Measurements from ENCODE around the gene PRDM16.

PRDM16 gene

DNA sequence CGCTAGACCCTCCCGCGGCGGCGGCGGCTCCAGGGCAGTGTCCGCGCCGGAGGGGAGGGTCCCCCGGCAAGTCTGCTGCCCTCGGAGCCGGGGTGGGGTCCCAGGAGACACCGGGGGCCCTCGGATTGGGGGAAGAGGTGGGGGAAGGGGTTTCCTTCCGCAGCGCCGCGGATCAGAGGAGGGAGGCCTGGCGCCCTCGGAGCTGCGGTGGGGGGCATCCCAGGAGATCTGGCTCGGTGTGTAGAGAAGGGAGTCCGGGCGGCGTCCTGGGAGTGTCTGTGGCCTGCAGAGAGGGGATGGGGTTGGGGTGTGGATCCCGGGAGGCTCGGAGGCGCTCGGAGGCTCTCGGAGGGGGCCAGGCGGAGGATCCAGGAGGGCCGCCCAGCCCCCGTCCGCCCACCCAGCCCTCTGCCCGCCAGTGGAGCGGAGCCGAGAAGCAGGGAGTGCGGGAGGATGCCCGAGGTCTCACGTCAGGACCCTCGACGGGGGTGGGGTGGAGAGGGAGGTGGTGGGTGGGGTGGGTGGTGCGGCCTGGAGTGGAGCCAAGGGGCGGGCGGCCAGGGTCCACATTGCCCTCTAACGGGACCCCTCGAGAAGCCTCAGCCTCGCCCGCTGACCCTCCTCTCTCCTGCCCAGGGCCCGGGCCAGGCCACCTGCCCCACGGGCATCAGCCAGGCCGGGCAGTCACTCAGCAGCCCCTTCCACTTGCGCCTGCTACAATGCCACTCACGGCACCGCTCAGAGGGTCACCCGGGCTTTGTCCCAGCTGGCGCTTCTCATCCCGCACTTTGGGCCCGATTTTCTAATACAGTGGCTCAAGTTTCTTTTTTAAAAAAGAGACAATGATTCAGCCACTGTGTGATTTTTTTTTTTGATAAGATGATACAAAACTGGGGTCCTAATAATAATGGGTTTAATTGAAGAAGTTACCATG is 325.3 kb downstream of the PRDM16 start:
- no peak for DNase-seq (ENCODE audit: low read depth)

DNA sequence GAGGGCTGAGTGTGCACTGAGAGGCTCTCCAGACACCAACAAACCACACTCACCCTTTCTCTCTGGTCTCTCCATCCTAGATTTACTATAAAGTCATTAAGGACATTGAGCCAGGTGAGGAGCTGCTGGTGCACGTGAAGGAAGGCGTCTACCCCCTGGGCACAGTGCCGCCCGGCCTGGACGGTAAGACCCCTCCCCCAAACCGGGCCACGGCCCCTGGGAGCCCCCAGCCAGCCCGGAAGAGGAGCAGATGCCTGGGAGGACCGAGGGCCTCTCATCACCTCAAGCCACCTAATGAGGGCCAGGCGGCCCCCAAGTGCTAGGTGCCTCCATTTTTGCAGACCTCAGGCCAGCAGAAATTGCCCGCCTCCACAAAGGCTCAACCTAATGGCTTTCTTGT is 327.4 kb downstream of the PRDM16 start:
- DNase-seq (ENCODE audit: low read depth), result no peak

DNA sequence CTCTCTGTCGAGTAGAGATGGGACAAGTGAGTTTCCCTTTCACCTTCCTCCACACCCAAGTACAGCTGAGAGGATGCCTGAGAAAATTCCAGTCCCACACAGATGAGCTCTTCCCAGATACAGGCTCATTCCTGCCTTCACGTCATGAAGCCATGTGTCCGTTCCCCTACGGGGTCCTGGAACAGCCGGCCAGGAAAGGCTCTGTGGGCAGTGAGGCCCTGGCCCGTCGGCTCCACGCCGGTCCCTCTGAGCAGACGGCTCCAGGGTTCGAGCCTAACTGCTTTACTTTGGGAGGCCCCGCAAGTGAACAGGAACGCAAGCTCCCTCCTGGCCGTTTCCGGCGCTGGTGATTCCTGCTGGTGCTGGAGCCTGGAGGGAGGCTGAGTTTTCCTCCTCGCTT is 328.3 kb downstream of the PRDM16 start:
- no peak for DNase-seq (ENCODE audit: low read depth)

DNA sequence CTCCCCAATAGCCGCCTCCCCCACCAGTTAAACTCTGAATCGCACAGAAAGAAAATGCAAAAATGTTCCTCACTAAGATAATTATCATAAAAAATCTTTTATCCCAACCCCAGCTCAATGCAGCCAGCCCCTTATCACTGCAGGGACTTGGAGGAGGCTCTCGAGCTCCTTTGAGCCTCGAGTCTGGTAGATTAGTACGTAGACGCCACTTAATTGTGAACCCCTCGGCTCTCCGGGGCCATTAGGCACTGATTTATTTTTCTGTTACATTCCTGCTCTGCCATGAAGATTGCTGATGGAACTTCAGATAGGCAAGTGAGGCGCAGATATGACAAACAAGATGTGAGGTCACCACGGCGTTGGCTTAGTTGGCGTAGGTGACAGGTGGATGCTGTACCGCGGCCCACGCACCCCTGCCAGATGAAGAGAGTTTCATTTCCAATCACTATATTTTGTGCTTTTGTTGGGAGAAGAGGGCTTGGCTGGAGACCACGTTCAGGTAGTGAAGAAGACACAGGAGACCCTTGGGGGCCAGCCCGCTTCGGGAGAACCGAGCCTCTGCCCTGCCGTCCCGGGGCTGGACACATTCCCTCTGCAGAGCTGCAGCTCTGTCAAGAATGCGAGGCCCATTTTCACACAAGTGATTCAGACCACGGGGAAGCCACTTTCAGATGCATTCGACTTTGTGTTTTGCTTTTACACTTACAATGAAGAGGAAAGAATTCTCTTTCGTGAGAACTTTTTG is 329.6 kb downstream of the PRDM16 start:
- DNase-seq (ENCODE audit: low read depth), result no peak

DNA sequence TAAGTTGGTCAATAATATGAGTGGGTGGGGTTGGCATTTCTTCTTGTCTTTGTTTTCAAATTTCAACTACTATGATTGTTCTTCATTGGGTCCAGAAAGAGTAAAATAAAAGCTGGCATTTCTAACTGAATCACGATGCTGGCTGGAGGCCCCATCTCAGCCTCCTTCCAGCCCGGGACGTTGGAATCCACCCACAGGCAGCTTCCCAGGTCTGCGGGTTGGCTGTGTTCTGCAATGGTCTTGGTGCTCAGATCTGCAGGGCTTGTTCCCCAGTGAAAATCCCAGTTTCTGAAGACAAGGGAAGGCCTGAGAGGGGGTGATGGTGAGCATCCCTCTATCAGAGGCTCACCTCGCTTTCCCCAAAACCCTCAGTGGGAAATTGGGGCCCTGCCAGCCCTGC is 330.7 kb downstream of the PRDM16 start:
- no peak for DNase-seq (ENCODE audit: low read depth)

DNA sequence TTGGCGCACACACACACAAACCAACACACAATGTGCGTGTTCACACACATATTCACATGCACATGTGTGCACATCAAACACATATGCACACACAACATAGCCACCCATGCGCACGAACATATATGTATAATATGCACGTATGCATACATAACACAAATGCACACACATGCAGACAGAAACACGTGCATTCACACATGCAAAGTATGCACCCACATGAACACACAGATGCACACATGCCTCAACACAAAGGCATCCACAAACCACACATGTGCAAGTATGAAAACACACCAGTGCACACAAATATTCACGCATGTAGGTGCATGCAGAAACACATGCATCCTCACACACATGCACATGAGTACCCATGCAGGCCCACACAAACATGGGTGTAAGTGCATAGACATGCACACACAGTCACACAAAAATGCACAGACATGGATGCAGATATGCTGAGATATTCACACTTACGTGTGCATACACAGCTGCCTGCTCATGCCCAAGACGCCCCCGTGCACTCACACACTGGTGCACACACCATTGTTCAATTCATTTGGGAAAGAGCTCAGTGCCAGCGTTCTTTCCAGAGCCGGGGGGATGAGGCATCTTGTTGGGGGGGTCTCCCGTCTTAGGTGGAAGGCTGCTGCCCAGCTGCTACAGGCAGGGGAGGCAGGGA is 332.7 kb downstream of the PRDM16 start:
- DNase-seq (ENCODE audit: low read depth), result no peak

DNA sequence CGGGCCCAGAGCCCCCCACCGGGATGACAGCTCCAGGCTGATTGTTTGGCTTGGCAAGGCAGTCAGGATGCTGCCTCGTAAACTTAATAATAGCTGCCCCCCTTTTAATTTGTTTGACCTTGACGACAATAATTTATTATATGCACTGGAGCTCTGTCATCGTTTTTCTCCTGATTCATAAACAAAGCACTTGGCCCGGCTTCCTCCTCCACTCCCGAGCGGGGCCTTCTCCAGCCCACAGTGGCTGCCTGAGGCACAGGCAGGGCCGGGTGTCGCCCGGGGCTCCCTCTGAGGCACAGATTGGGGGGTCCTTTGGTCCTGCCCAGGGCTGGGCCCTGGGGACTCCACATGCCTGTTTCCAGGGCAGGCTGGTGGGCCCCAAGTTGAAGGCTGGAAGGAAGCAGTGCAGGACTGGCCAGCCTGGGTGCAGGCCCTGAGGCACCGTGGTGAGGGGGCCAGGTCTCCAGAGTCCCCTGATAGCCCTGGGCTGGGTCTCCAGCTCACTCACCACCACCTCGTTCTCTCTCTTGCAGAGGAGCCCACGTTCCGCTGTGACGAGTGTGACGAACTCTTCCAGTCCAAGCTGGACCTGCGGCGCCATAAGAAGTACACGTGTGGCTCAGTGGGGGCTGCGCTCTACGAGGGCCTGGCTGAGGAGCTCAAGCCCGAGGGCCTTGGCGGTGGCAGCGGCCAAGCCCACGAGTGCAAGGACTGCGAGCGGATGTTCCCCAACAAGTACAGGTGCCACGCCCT is 333.4 kb downstream of the PRDM16 start:
- DNase-seq (ENCODE audit: low read depth), result no peak

DNA sequence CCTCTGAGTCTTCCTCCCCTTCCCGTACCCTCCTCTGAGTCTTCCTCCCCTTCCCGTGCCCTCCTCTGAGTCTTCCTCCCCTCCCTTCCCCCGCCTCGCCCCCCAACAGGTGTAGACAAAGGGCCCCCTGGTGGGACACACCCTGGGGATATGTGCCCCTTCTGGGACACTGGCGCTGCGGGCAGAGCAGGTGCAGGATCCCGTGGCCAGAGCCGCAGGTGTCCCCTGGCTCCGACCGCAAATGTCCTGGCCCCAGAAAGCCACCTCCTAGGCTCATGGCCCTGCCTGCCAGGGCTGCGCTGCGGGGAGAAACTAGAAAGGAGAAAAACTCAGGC is 334.0 kb downstream of the PRDM16 start:
- no peak for DNase-seq (ENCODE audit: low read depth)

DNA sequence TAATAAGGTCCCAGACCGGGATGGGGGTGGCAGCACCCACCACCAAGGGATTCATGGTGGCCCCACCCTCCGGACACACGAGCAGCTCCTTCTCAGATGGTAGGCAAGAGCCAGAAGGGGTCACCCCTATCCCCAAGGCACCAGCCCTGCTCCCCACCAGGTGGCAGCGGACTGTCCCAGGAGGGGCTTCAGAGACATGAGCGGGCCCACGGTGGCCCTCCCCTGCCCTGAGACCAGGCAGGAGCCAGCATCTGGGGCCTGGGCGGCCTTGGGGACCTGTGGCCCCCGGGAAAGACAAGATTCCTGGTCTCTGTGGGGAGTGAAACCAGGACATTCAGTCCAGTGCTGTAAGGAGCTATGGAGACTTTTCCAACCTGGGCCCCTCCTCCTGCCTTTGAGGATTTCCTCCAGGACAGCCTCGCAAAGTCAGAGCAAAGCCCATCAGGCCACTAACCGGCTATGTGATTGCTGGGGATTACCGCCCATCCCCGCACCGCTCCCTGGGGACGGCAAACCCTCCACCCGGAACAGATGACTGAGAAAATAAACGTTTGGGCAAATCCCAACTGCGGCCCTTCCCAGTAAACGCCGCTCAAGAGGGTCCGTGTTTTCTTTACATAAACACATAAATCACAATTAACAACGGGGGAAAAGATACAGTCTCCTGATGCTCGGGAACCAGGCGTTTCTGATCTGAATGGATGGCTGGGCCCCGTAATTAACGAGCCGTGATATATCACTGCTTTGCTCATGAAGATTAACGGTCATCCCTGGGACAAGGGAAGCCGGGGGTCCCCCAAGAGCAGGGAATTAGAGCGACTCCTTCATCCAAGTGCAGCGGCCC is 334.6 kb downstream of the PRDM16 start:
- DNase-seq (ENCODE audit: low read depth), result no peak

DNA sequence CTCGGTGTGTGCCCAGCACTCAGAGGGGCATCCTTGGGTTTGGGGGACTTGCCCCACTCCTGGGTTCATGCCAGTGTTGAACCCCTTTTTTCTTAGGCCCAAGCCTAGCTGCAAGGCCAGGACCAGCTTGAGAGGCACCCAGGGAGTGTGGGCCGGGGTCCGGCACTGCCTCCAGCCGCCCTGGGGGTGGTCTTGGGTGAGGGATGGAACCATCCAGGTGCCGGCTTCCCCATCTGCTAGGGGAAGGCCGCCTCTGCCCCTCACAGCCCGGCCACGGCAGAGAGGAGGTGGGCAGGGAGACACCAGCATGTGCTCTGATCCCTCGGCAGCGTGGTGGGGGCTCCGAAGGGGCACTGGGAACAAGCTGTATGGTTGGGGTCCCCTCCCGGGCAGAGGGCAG is 335.3 kb downstream of the PRDM16 start:
- no peak for DNase-seq (ENCODE audit: low read depth)

DNA sequence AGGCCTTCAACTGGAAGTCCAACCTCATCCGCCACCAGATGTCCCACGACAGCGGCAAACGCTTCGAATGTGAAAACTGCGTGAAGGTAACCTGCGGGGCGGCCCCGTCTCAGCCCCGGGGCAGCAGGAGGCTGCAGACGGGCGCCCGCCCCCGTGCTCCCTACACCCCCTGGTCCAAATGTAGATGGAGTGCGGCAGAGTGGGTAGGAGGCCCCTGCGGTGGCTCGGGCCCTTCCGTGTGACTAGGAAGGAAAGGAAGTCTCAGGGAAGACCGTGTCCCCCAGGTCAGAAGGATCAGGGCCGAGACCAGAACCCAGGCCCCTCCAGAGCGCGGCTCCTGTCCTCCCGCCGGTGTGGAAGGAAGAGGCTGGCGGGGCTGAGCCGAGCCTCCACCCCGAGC is 335.8 kb downstream of the PRDM16 start:
- no peak for DNase-seq (ENCODE audit: low read depth)

DNA sequence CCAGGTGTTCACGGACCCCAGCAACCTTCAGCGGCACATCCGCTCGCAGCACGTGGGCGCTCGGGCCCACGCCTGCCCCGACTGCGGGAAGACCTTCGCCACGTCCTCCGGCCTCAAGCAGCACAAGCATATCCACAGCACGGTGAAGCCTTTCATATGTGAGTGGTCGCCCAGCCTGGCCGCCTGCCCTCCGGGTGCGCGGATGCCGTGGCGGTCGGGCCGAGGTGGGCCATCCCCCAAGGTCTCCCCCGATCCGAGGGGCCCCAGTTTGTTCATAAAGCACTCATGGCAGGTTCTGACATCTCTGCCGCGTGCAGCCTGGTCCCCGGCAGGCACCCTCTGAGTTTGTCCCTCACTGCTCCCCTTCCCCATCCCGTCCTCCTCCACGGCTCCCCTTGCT is 336.5 kb downstream of the PRDM16 start:
- DNase-seq (ENCODE audit: low read depth), result no peak

DNA sequence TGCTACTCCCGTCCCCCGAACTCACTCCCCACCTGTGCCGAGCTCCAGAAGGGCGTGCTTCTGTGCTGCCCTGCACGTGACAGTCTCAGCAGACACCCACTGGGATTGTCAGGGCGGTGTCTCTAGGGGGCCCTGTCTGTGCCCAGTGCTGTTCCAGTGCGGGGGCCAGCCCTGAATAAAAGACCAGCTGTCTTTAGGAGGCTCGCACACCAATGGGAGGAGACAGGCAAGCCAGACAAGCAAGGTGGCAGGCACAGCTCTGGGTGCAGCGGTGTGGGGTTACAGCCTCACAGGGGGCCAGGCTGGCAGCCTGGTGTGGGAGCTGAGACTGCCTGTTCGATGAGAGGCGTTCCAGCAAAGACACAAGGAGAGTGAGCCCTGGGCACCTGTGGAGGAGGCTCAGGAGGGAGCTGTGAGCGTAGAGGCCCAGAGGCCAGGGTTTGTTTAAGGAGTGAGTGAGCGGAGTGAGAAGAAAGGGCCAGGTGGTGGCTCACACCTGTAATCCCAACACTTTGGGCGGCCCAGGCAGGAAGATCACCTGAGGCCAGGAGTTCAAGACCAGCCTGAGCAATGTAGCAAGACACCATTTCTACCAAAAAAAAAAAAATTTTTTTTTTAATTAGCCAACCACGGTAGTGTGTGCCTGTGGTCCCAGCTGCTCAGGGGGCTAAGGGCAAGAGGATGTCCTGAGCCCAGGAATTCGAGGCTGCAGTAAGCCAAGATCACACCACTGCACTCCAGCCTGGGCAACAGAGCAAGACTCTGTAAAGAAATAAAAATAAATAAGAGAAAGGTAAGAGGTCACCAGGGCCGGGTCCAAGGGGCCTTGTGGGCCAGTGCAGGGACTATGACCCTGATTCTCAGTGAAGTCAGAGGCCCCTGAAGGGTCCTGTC is 337.2 kb downstream of the PRDM16 start:
- no peak for DNase-seq (ENCODE audit: low read depth)

DNA sequence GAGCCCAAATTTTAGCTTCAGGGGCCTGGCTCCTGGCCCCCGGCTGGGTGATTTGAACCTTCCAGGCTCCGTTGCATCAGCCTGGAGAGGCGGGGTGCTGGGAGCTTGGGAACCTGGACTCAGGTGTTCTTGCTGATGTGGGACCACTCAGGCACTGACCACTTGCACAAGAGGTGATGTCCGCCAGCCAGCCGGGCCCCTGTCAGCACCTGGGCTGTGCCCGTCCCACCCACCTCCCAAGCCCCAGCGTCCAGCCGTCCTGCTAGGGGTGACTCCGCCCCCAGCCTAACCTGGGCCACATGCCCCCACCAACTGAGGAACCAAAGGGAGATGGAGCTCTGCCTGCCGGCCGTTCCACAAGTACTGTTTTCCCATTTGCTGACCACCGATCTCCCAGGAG is 338.0 kb downstream of the PRDM16 start:
- no peak for DNase-seq (ENCODE audit: low read depth)

DNA sequence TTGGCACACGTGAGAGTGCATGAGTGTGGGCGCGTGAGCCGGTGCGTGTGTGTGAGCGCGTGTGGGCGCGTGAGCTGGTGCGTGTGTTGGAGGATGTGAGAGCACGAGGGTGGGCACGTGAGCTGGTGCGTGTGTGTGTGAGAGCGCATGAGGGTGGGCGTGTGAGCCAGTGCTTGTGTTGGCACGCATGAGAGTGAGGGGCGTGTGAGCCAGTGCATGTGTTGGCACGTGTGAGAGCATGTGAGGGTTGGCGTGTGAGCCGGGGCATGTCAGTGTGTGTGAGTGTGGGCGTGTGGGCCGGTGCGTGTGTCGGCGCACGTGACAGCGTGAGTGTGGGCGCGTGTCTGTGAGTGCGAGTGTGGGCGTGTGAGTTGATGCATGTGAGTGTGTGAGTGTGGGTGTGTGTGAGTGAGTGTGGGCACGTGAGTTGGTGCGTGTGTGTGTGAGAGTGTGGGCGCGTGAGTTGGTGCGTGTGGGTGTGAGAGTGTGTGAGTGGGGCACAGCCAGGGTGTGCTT is 339.8 kb downstream of the PRDM16 start:
- no peak for DNase-seq (ENCODE audit: low read depth)

DNA sequence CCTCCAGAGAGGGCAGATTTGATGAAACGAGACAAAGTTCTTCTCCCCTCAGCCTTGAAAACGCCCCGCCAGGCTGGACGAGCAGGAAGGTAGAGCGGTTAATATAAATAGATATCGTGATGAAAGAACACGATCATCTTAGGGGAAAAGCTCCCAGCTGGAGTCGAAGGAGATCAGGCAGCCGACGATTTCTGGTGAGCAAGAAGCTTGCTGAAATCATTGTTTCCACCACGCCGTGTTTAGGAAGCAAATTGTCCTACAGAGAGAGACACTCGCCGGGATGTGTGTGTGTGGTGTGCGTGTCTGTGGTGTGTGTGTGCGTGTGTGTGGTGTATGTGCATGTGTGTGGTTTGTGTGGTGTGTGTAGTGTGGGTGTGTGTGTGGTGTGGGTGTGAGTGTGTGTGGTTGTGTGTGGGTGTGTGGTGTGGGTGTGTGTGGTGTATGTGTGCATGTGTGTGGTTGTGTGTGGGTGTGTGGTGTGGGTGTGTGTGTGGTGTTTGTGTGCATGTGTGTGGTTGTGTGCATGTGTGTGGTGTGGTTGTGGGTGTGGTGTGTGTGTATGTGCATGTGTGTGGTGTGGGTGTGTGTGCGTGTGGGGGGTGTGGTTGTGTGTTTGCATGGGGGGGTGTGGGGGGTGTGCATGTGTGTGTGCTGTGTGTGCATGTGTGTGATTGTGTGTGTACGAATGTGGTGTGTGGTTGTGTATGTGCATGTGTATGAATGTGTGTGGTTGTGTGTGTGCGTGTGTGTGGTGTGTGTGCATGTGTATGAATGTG is 340.6 kb downstream of the PRDM16 start:
- DNase-seq (ENCODE audit: low read depth), result no peak

DNA sequence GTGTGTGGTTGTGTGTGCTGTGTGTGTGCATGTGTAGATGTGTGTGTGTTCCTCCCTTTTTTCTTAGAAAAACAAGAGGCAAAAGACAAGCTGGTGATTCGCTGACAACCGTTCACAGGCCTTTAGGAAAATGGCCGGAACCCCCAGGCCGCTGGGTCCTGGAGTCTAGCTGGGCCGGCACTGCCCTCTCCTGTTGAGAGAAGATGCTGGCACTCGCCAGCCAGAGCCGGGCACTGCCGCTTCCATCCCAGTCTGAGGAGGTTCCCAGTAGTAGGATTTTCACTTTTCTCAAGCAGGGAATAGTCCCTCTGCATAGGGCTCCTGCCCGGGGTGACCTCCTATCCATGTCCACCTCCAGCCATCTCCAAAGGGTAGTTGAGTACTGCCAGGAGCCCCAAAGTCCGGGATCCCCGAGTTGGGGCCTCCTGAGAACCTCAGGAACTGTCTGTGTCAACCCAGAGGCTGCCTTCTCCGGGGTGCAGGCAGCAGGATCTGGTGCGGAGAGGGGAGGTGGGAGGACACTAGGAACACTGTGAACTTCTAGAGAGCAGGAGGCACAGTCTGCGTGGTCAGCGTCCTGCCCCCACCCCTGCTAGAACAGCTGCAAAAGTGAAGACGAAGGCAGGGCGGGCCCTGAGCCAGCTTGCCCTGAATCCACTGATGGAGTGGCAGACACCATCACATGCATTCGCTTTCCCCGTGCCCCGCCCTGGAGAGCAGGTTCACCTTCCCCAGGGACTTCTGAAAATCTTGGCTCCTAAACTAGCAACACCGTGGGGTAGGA is 341.3 kb downstream of the PRDM16 start:
- DNase-seq (ENCODE audit: low read depth), result no peak

DNA sequence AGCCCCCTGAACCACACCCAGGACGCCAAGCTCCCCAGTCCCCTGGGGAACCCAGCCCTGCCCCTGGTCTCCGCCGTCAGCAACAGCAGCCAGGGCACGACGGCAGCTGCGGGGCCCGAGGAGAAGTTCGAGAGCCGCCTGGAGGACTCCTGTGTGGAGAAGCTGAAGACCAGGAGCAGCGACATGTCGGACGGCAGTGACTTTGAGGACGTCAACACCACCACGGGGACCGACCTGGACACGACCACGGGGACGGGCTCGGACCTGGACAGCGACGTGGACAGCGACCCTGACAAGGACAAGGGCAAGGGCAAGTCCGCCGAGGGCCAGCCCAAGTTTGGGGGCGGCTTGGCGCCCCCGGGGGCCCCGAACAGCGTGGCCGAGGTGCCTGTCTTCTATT is 342.8 kb downstream of the PRDM16 start:
- no peak for DNase-seq (ENCODE audit: low read depth)
